ENCODE measurements around the gene MARCHF5. TPM values are rescaled to one million over a fixed set of nuclear protein-coding genes. Genes with fewer than 3 reads are reported as not detected.

Gene MARCHF5
- total RNA-seq, 1 experiment from 2014 or later: 18.2 TPM

GRCh38 chr10:92290076-92290836 lies 711 bp upstream of the MARCHF5 start:
- DNase-seq: peak; percentile 53 to 74
- Histone ChIP-seq H3K9me3 (replicated peaks) (no peaks in the 10 kb centered on the region), H3K27ac (peak overlapping the region; percentile 84), H3K4me1 (no peaks in the 10 kb centered on the region), H3K36me3 (peaks cover 8% of the 10 kb centered on the region), H3K4me3 (peak overlapping the region; percentile 85), H3K27me3 (no peaks in the 10 kb centered on the region)

GRCh38 chr10:92291616-92291865 lies 574 bp downstream of the MARCHF5 start:
- H3K36me3 ChIP-seq: peaks cover 8% of the 10 kb centered on the region
- H3K27ac ChIP-seq: peak overlapping the region; percentile 84
- DNase-seq: no peak
- H3K27me3 ChIP-seq: no peaks in the 10 kb centered on the region
- H3K4me3 ChIP-seq: peak overlapping the region; percentile 85
- no peaks in the 10 kb centered on the region for H3K9me3 ChIP-seq (replicated peaks)
- no peaks in the 10 kb centered on the region for H3K4me1 ChIP-seq

- no peaks in the 10 kb centered on the region for H3K27me3 ChIP-seq
- peak; percentile 42 to 66 for DNase-seq
- peaks cover 8% of the 10 kb centered on the region for H3K36me3 ChIP-seq
- H3K9me3 ChIP-seq (replicated peaks): no peaks in the 10 kb centered on the region
- H3K4me3 ChIP-seq: peak overlapping the region; percentile 85
- H3K27ac ChIP-seq: peak overlapping the region; percentile 7; the same call in 1 of the 2 replicates
- no peaks in the 10 kb centered on the region for H3K4me1 ChIP-seq
Measured at GRCh38 chr10:92291921-92292845, 1.2 kb downstream of the MARCHF5 start.

GRCh38 chr10:92298487-92298886 lies 7.5 kb downstream of the MARCHF5 start:
- Histone ChIP-seq H3K9me3 (replicated peaks) (no peaks in the 10 kb centered on the region), H3K4me3 (no peak overlapping the region), H3K36me3 (peaks cover 8% of the 10 kb centered on the region), H3K27me3 (no peaks in the 10 kb centered on the region), H3K4me1 (no peaks in the 10 kb centered on the region), H3K27ac (no peak overlapping the region)
- DNase-seq: no peak

GRCh38 chr10:92303096-92303495 lies 12.1 kb downstream of the MARCHF5 start:
- H3K27me3 ChIP-seq: no peaks in the 10 kb centered on the region
- no peaks in the 10 kb centered on the region; the same call in 1 of the 2 replicates for H3K4me1 ChIP-seq
- no peak overlapping the region for H3K4me3 ChIP-seq
- H3K9me3 ChIP-seq (replicated peaks): no peaks in the 10 kb centered on the region
- no peak overlapping the region for H3K27ac ChIP-seq
- no peak for DNase-seq
- H3K36me3 ChIP-seq: no peaks in the 10 kb centered on the region

GRCh38 chr10:92304061-92304460 lies 13.1 kb downstream of the MARCHF5 start:
- H3K4me1 ChIP-seq: no peaks in the 10 kb centered on the region; the same call in 1 of the 2 replicates
- no peak overlapping the region for H3K4me3 ChIP-seq
- H3K27me3 ChIP-seq: no peaks in the 10 kb centered on the region
- H3K36me3 ChIP-seq: no peaks in the 10 kb centered on the region
- no peak for DNase-seq
- H3K9me3 ChIP-seq (replicated peaks): no peaks in the 10 kb centered on the region
- no peak overlapping the region for H3K27ac ChIP-seq

GRCh38 chr10:92305133-92306072 lies 14.4 kb downstream of the MARCHF5 start:
- Histone ChIP-seq H3K36me3 (0 out of 2 replicates have a peak, but pooled peaks cover 4% of the 10 kb centered on the region), H3K4me1 (no peaks in the 10 kb centered on the region; the same call in 1 of the 2 replicates), H3K4me3 (no peak overlapping the region), H3K27ac (no peak overlapping the region), H3K27me3 (no peaks in the 10 kb centered on the region), H3K9me3 (replicated peaks) (no peaks in the 10 kb centered on the region)
- no peak for DNase-seq

- DNase-seq: no peak
- Histone ChIP-seq H3K27me3 (no peaks in the 10 kb centered on the region), H3K27ac (no peak overlapping the region), H3K4me3 (no peak overlapping the region), H3K9me3 (replicated peaks) (no peaks in the 10 kb centered on the region), H3K4me1 (no peaks in the 10 kb centered on the region), H3K36me3 (peaks cover 15% of the 10 kb centered on the region)
Measured at GRCh38 chr10:92309272-92309671, 18.3 kb downstream of the MARCHF5 start.

- Histone ChIP-seq H3K36me3 (peaks cover 17% of the 10 kb centered on the region), H3K4me1 (no peaks in the 10 kb centered on the region), H3K27ac (no peak overlapping the region), H3K27me3 (no peaks in the 10 kb centered on the region), H3K9me3 (replicated peaks) (no peaks in the 10 kb centered on the region), H3K4me3 (no peak overlapping the region)
- no peak for DNase-seq
Measured at GRCh38 chr10:92313750-92314149, 22.8 kb downstream of the MARCHF5 start.

GRCh38 chr10:92316610-92317009 lies 25.6 kb downstream of the MARCHF5 start:
- Histone ChIP-seq H3K4me3 (no peak overlapping the region), H3K36me3 (peaks cover 19% of the 10 kb centered on the region), H3K9me3 (replicated peaks) (no peaks in the 10 kb centered on the region), H3K4me1 (no peaks in the 10 kb centered on the region), H3K27me3 (no peaks in the 10 kb centered on the region), H3K27ac (no peak overlapping the region)
- no peak for DNase-seq

- Histone ChIP-seq H3K27ac (no peak overlapping the region), H3K36me3 (peaks cover 10% of the 10 kb centered on the region; the same call in 1 of the 2 replicates), H3K4me3 (no peak overlapping the region), H3K4me1 (no peaks in the 10 kb centered on the region), H3K27me3 (no peaks in the 10 kb centered on the region), H3K9me3 (replicated peaks) (no peaks in the 10 kb centered on the region)
- no peak for DNase-seq
Measured at GRCh38 chr10:92323079-92323478, 32.1 kb downstream of the MARCHF5 start.

GRCh38 chr10:92327445-92328433 lies 36.8 kb downstream of the MARCHF5 start:
- H3K4me1 ChIP-seq: no peaks in the 10 kb centered on the region
- H3K9me3 ChIP-seq (replicated peaks): no peaks in the 10 kb centered on the region
- no peak overlapping the region for H3K4me3 ChIP-seq
- H3K36me3 ChIP-seq: no peaks in the 10 kb centered on the region; the same call in 1 of the 2 replicates
- H3K27ac ChIP-seq: no peak overlapping the region
- no peaks in the 10 kb centered on the region for H3K27me3 ChIP-seq
- DNase-seq: no peak

- Histone ChIP-seq H3K4me3 (no peak overlapping the region), H3K36me3 (no peaks in the 10 kb centered on the region; the same call in none of the 2 replicates), H3K9me3 (replicated peaks) (no peaks in the 10 kb centered on the region), H3K27me3 (no peaks in the 10 kb centered on the region), H3K27ac (no peak overlapping the region), H3K4me1 (no peaks in the 10 kb centered on the region)
- DNase-seq: no peak
Measured at GRCh38 chr10:92328993-92329392, 38.0 kb downstream of the MARCHF5 start.

All from SJCRH30 (cell line).